IPS DF 6.9 (cell line): ENCODE results near the gene ABHD5.

ENCODE experiments used
- DNase-seq: peaks from one replicate; pipeline ENCODE4 v3.0.0-alpha.2; 2013; ENCODE audit warnings: low read depth, low spot score
- H3K27ac ChIP-seq: one replicate; pipeline ENCODE4 v1.5.1; 2013; ENCODE audit warnings: low read length, control low read depth
- H3K27me3 ChIP-seq: 2 replicates; pipeline ENCODE4 v1.6.1; 2013; ENCODE audit warnings: mild to moderate bottlenecking, low read length; ENCODE audit not compliant: control insufficient read depth, insufficient read depth
- H3K36me3 ChIP-seq: 2 replicates; pipeline ENCODE4 v1.6.1; 2013; ENCODE audit warnings: low read length; ENCODE audit not compliant: control insufficient read depth, insufficient read depth
- H3K4me1 ChIP-seq: 2 replicates; pipeline ENCODE4 v1.6.1; 2013; ENCODE audit warnings: low read length; ENCODE audit not compliant: control insufficient read depth, insufficient read depth
- H3K4me3 ChIP-seq: 2 replicates; pipeline ENCODE4 v1.5.1; 2013; ENCODE audit warnings: mild to moderate bottlenecking, low read length
- H3K9me3 ChIP-seq: 2 replicates; pipeline ENCODE4 v1.6.1; 2013; ENCODE audit warnings: low read length, inconsistent platforms; ENCODE audit not compliant: control insufficient read depth, insufficient read depth
- WGBS: extraction: QIAGEN DNeasy Blood & Tissue Kit; methylation state at CpG from one replicate; pipeline ENCODE4 v1.1.7; 2013; ENCODE audit warnings: mixed read lengths, missing lambda C conversion rate; ENCODE audit not compliant: insufficient read length, insufficient coverage; 5-methylcytosine and 5-hydroxymethylcytosine counted together

The ABHD5 gene

GRCh38 chr3:43774799-43775198, 84.1 kb downstream of the ABHD5 start:
- Histone ChIP-seq H3K27ac (no peak overlapping the region), H3K4me3 (no peak overlapping the region), H3K9me3 (no peaks in the 10 kb centered on the region), H3K27me3 (no peaks in the 10 kb centered on the region), H3K4me1 (peaks cover 4% of the 10 kb centered on the region; the same call in 1 of the 2 replicates), H3K36me3 (no peaks in the 10 kb centered on the region)
- DNase-seq = no peak
- WGBS = no CpG with 5 or more reads among the region's 4 CpGs

GRCh38 chr3:43776101-43776500, 85.4 kb downstream of the ABHD5 start:
- no CpG with 5 or more reads among the region's 3 CpGs for WGBS
- Histone ChIP-seq H3K9me3 (no peaks in the 10 kb centered on the region), H3K4me1 (0 out of 2 replicates have a peak, but pooled peaks cover 3% of the 10 kb centered on the region), H3K27me3 (no peaks in the 10 kb centered on the region), H3K4me3 (no peak overlapping the region), H3K36me3 (no peaks in the 10 kb centered on the region), H3K27ac (no peak overlapping the region)
- DNase-seq = no peak

- no CpG with 5 or more reads among the region's 3 CpGs for WGBS
- Histone ChIP-seq H3K9me3 (no peaks in the 10 kb centered on the region), H3K27me3 (no peaks in the 10 kb centered on the region), H3K36me3 (no peaks in the 10 kb centered on the region), H3K4me3 (no peak overlapping the region), H3K27ac (no peak overlapping the region), H3K4me1 (no peaks in the 10 kb centered on the region)
- no peak for DNase-seq
These were observed 89.1 kb downstream of the ABHD5 start for GRCh38 chr3:43779850-43780249.

- no CpG with 5 or more reads among the region's 2 CpGs for WGBS
- no peak for DNase-seq
- Histone ChIP-seq H3K4me1 (no peaks in the 10 kb centered on the region), H3K36me3 (no peaks in the 10 kb centered on the region), H3K27ac (no peak overlapping the region), H3K27me3 (no peaks in the 10 kb centered on the region), H3K9me3 (no peaks in the 10 kb centered on the region), H3K4me3 (no peak overlapping the region)
These were observed 91.8 kb downstream of the ABHD5 start for GRCh38 chr3:43782541-43782940.
